Neural progenitor cell (in vitro differentiated cells): ENCODE data around the gene UEVLD. TPM values are rescaled to one million over a fixed set of nuclear protein-coding genes. Genes with fewer than 3 reads are reported as not detected.
A peak's percentile ranks its signal among the peaks of the same experiment; 100 is the strongest.

ENCODE experiments used
- DNase-seq: peaks from one replicate; pipeline ENCODE4 v3.0.0-alpha.2; 2016; ENCODE audit warnings: low spot score
- H2AFZ ChIP-seq: fragments of 200-600 bp; sonication (generic); replicated peaks from 2 replicates; pipeline ENCODE4 v1.6.1; 2016; ENCODE audit warnings: antibody characterized with exemption
- H3F3A ChIP-seq: fragments of 200-600 bp; sonication (generic); 2 replicates; pipeline ENCODE4 v1.6.1; 2016; ENCODE audit warnings: antibody characterized with exemption, low read depth
- H3K27ac ChIP-seq: fragments of 200-600 bp; sonication (generic); 2 replicates; pipeline ENCODE4 v1.5.1; 2016; ENCODE audit warnings: mild to moderate bottlenecking
- H3K27me3 ChIP-seq: fragments of 200-600 bp; sonication (generic); 2 replicates; pipeline ENCODE4 v1.6.1; 2016; ENCODE audit warnings: mild to moderate bottlenecking, moderate library complexity
- H3K36me3 ChIP-seq: fragments of 200-600 bp; sonication (generic); 2 replicates; pipeline ENCODE4 v1.5.1; 2016
- H3K4me1 ChIP-seq: fragments of 200-600 bp; sonication (generic); 2 replicates; pipeline ENCODE4 v1.6.1; 2016; ENCODE audit warnings: mixed run types
- H3K4me2 ChIP-seq: fragments of 200-600 bp; sonication (generic); 2 replicates; pipeline ENCODE4 v1.6.1; 2016
- H3K4me3 ChIP-seq: fragments of 200-600 bp; sonication (generic); 2 replicates; pipeline ENCODE4 v1.5.1; 2016
- H3K79me2 ChIP-seq: fragments of 200-600 bp; sonication (generic); 2 replicates; pipeline ENCODE4 v1.6.1; 2016; ENCODE audit warnings: low read depth
- H3K9ac ChIP-seq: fragments of 200-600 bp; sonication (generic); 2 replicates; pipeline ENCODE4 v1.6.1; 2016
- H3K9me3 ChIP-seq: fragments of 200-600 bp; sonication (generic); 2 replicates; pipeline ENCODE4 v1.5.1; 2016; ENCODE audit warnings: low read depth
- H4K20me1 ChIP-seq: fragments of 200-600 bp; sonication (generic); 2 replicates; pipeline ENCODE4 v1.6.1; 2016; ENCODE audit warnings: low read depth
- H3K27ac Mint-ChIP-seq: 3 replicates; pipeline ENCODE4 v1.8.0; 2021; ENCODE audit warnings: mixed read lengths
- H3K27me3 Mint-ChIP-seq: 2 replicates; pipeline ENCODE4 v1.8.0; 2022; ENCODE audit warnings: low read depth, mild to moderate bottlenecking, inconsistent platforms, moderate library complexity, mixed read lengths; ENCODE audit not compliant: insufficient read depth
- H3K36me3 Mint-ChIP-seq: 3 replicates; pipeline ENCODE4 v1.8.0; 2021; ENCODE audit warnings: mixed read lengths
- H3K4me1 Mint-ChIP-seq: 3 replicates; pipeline ENCODE4 v1.8.0; 2021; ENCODE audit warnings: mixed read lengths
- H3K4me3 Mint-ChIP-seq: 3 replicates; pipeline ENCODE4 v1.8.0; 2021; ENCODE audit warnings: mild to moderate bottlenecking, moderate library complexity, mixed read lengths
- H3K9me3 Mint-ChIP-seq: 3 replicates; pipeline ENCODE4 v1.8.0; 2020; ENCODE audit warnings: mixed read lengths
- CTCF ChIP-seq: fragments of 200-600 bp; sonication (generic); IDR thresholded peaks from 2 replicates; pipeline ENCODE4 v1.5.1; 2017; ENCODE audit warnings: antibody characterized with exemption, mild to moderate bottlenecking
- EZH2 ChIP-seq: fragments of 200-600 bp; sonication (generic); IDR thresholded peaks from 2 replicates; pipeline ENCODE4 v1.6.1; 2017; ENCODE audit warnings: antibody characterized with exemption, mild to moderate bottlenecking, moderate library complexity
- EZH2phosphoT487 ChIP-seq: fragments of 200-600 bp; sonication (generic); IDR thresholded peaks from 2 replicates; pipeline ENCODE4 v1.6.1; 2017; ENCODE audit warnings: antibody characterized with exemption
- total RNA-seq: library from RNA; depleted of rRNA; stranded (reverse); fragments of >200 nt; gene quantifications from 2 replicates; pipeline ENCODE4 v1.2.3, GENCODE V29; 2015; ENCODE audit warnings: low replicate concordance

The UEVLD gene
- 16.1 and 20.4 TPM in 2 replicates for total RNA-seq

- peak; percentile 93 for DNase-seq
- peaks cover 2% of the 10 kb centered on the region for H3K27me3 Mint-ChIP-seq
Observed at GRCh38 chr11:18588297-18589252, at the start of gene UEVLD. TSS of gene UEVLD (minus strand) at chr11:18588734. CDS start at chr11:18588654, 80 bp downstream.

GRCh38 chr11:18634140-18635032 lies 45.9 kb upstream of the UEVLD start, which contains the start of gene SPTY2D1:
TSS of gene SPTY2D1 (minus strand) at chr11:18634342. CDS start at chr11:18634257, 85 bp downstream.
- Histone ChIP-seq H3K36me3 (no peaks in the 10 kb centered on the region), H3K79me2 (peaks cover 47% of the 10 kb centered on the region)

More at GRCh38 chr11:18588297-18589252, at the start of gene UEVLD:
- H3K9me3 ChIP-seq, result no peaks in the 10 kb centered on the region
- H2AFZ ChIP-seq, result peak within 1 kb of the TSS; percentile 96
- H3K27ac ChIP-seq, result no peak within 1 kb of the TSS
- H3K79me2 ChIP-seq, result peaks cover 65% of the 10 kb centered on the region
- H3K9ac ChIP-seq, result peak within 1 kb of the TSS; percentile 68
- Mint-ChIP-seq H3K27ac (no peak within 1 kb of the TSS), H3K4me3 (no peak within 1 kb of the TSS), H3K9me3 (no peaks in the 10 kb centered on the region), H3K36me3 (no peaks in the 10 kb centered on the region), H3K4me1 (peaks cover 12% of the 10 kb centered on the region)
- H3K4me2 ChIP-seq, result peak within 1 kb of the TSS; percentile 81
- H4K20me1 ChIP-seq, result peaks cover 8% of the 10 kb centered on the region
- TF ChIP-seq EZH2 (peak; percentile 40), CTCF (no peak), EZH2phosphoT487 (no peak)
- no peaks in the 10 kb centered on the region for H3K36me3 ChIP-seq
- peaks cover 16% of the 10 kb centered on the region for H3K4me1 ChIP-seq
- peak within 1 kb of the TSS; percentile 67 for H3K4me3 ChIP-seq
- H3K27me3 ChIP-seq, result no peaks in the 10 kb centered on the region
- H3F3A ChIP-seq, result peaks cover 4% of the 10 kb centered on the region

GRCh38 chr11:18633256-18634139 lies 45.0 kb upstream of the UEVLD start:
- H3K9ac ChIP-seq, result peak overlapping the region; percentile 91
- no peaks in the 10 kb centered on the region for H3K27me3 ChIP-seq
- H3K27ac ChIP-seq, result peak overlapping the region; percentile 47
- no peaks in the 10 kb centered on the region for H3K4me1 ChIP-seq
- peak overlapping the region; percentile 94 for H3K4me2 ChIP-seq
- peak overlapping the region; percentile 79 for H3K27ac Mint-ChIP-seq
- peaks cover 17% of the 10 kb centered on the region for H3K4me1 Mint-ChIP-seq
- H3K79me2 ChIP-seq, result peaks cover 56% of the 10 kb centered on the region
- no peaks in the 10 kb centered on the region for H3K36me3 Mint-ChIP-seq
- no peaks in the 10 kb centered on the region for H3K9me3 ChIP-seq
- peak overlapping the region; percentile 96 for H3K4me3 ChIP-seq
- H3F3A ChIP-seq, result no peaks in the 10 kb centered on the region
- H3K27me3 Mint-ChIP-seq, result peaks cover 4% of the 10 kb centered on the region
- no peaks in the 10 kb centered on the region for H3K36me3 ChIP-seq
- TF ChIP-seq EZH2phosphoT487, result no peak
- no peak for TF ChIP-seq EZH2
- no peak for TF ChIP-seq CTCF
- peak overlapping the region; percentile 47 for H2AFZ ChIP-seq
- DNase-seq, result no peak
- H3K9me3 Mint-ChIP-seq, result no peaks in the 10 kb centered on the region
- peak overlapping the region; percentile 100 for H3K4me3 Mint-ChIP-seq
- H4K20me1 ChIP-seq, result peaks cover 6% of the 10 kb centered on the region

More at GRCh38 chr11:18634140-18635032, 45.9 kb upstream of the UEVLD start, which contains the start of gene SPTY2D1:
- no peak for TF ChIP-seq EZH2phosphoT487
- H3K4me1 ChIP-seq, result no peaks in the 10 kb centered on the region
- peaks cover 6% of the 10 kb centered on the region for H4K20me1 ChIP-seq
- peak; percentile 100 for DNase-seq
- H3K27me3 Mint-ChIP-seq, result peaks cover 4% of the 10 kb centered on the region
- H3K4me3 Mint-ChIP-seq, result peak within 1 kb of the TSS; percentile 100
- peak within 1 kb of the TSS; percentile 91 for H3K27ac ChIP-seq
- no peaks in the 10 kb centered on the region for H3K27me3 ChIP-seq
- peaks cover 17% of the 10 kb centered on the region for H3K4me1 Mint-ChIP-seq
- peak within 1 kb of the TSS; percentile 99 for H3K27ac Mint-ChIP-seq
- H3K36me3 Mint-ChIP-seq, result no peaks in the 10 kb centered on the region
- peak within 1 kb of the TSS; percentile 94 for H3K4me2 ChIP-seq
- H3K9me3 Mint-ChIP-seq, result no peaks in the 10 kb centered on the region
- H3K9ac ChIP-seq, result peak within 1 kb of the TSS; percentile 91
- peak within 1 kb of the TSS; percentile 90 for H2AFZ ChIP-seq
- peak within 1 kb of the TSS; percentile 96 for H3K4me3 ChIP-seq
- no peaks in the 10 kb centered on the region for H3K9me3 ChIP-seq
- H3F3A ChIP-seq, result no peaks in the 10 kb centered on the region
